ENCODE results near the gene HGD. TPM values are rescaled to one million over a fixed set of nuclear protein-coding genes. Genes with fewer than 3 reads are reported as not detected.
"Not testable (repeated sequence)": the region's sequence is repeated elsewhere in the genome, so short reads cannot be mapped to it uniquely, and the experiment has no call there.

The HGD gene
- total and polyA plus RNA-seq, 10 of the 15 experiments (the other 5 are each of a cell fraction or from before 2014, with no cell fraction given): 0.18 to 0.81 (median 0.40) TPM; not detected in 6

- TF ChIP-seq NRF1 (conservative IDR thresholded peaks at IDR 0.05; ENCODE audit: low read depth, low read length): no peak
- TF ChIP-seq GATAD2B (conservative IDR thresholded peaks at IDR 0.05; ENCODE audit: low read depth): no peak
- TF ChIP-seq MLLT1 (IDR thresholded peaks at IDR 0.05): no peak
- H3K27ac ChIP-seq (ENCODE audit: control insufficient read depth, insufficient read depth): no peak overlapping the region
- WGBS (ENCODE audit: insufficient coverage, insufficient replicate concordance, low lambda C conversion rate, missing lambda C conversion rate): 100% methylated on average over 1 of the region's 1 CpG
- H3K36me3 ChIP-seq (ENCODE audit: control insufficient read depth in 2 of 2, insufficient read depth in 2 of 2, low read length in 1 of 2): no peaks in the 10 kb centered on the region
- H3K9me3 ChIP-seq (replicated peaks; ENCODE audit: control insufficient read depth, insufficient read depth, low read length): no peaks in the 10 kb centered on the region
- ChIA-PET RAD21 (ENCODE audit: unreplicated experiment) (no interaction called here), SMC1A (ENCODE audit: uncharacterized antibody, unreplicated experiment) (interaction anchor here (1.3 to 1.4 kb wide), 2 partner anchors 9 to 11 kb away, joined by 3 read pairs; no protein-coding TSS in a partner anchor), CTCF (no interaction called here), POLR2A (no interaction called here)
- no peak overlapping the region for H2AFZ ChIP-seq (ENCODE audit: control insufficient read depth, low read depth, low read length)
- no peak overlapping the region for H3K9ac ChIP-seq (ENCODE audit: control insufficient read depth, insufficient read depth, low read length)
- ATAC-seq (no peak), DNase-seq (ENCODE audit: low read depth, low spot score) (no peak), FAIRE-seq (no peak)
- no TSS peak for BruUV-seq (replicated peaks)
- H3K4me1 ChIP-seq (ENCODE audit: control insufficient read depth, insufficient read depth, low read length): no peaks in the 10 kb centered on the region
- no peak overlapping the region for H3K4me2 ChIP-seq (ENCODE audit: control insufficient read depth, insufficient read depth)
- H3K4me3 ChIP-seq: no peak overlapping the region
- no peaks in the 10 kb centered on the region for H4K20me1 ChIP-seq (ENCODE audit: control insufficient read depth, insufficient read depth)
- H3K79me2 ChIP-seq (ENCODE audit: control insufficient read depth, insufficient read depth, low read length): no peaks in the 10 kb centered on the region
- in situ Hi-C loops (cut with MboI) (no loop called here), intact Hi-C loops (cut with micrococcal nuclease; ENCODE audit: unreplicated experiment) (no loop called here)
- no peaks in the 10 kb centered on the region for H3K27me3 ChIP-seq (replicated peaks in 1 of 2; ENCODE audit: control insufficient read depth in 2 of 2, insufficient read depth in 2 of 2, low read length in 1 of 2)
Observed at GRCh38 chr3:120640231-120640630, 41.8 kb downstream of the HGD start.

- DNase-seq (ENCODE audit: low read depth, low spot score); H3K9ac ChIP-seq (ENCODE audit: control insufficient read depth, insufficient read depth, low read length); H3K4me2 ChIP-seq (ENCODE audit: control insufficient read depth, insufficient read depth); H3K79me2 ChIP-seq (ENCODE audit: control insufficient read depth, insufficient read depth, low read length); BruUV-seq (replicated peaks); H3K27ac ChIP-seq (ENCODE audit: control insufficient read depth, insufficient read depth); H2AFZ ChIP-seq (ENCODE audit: control insufficient read depth, low read depth, low read length); H3K9me3 ChIP-seq (replicated peaks; ENCODE audit: control insufficient read depth, insufficient read depth, low read length); H4K20me1 ChIP-seq (ENCODE audit: control insufficient read depth, insufficient read depth); SMC1A ChIA-PET (ENCODE audit: uncharacterized antibody, unreplicated experiment); H3K4me1 ChIP-seq (ENCODE audit: control insufficient read depth, insufficient read depth, low read length); H3K36me3 ChIP-seq (ENCODE audit: control insufficient read depth in 2 of 2, insufficient read depth in 2 of 2, low read length in 1 of 2); CTCF ChIA-PET; H3K27me3 ChIP-seq (replicated peaks in 1 of 2; ENCODE audit: control insufficient read depth in 2 of 2, insufficient read depth in 2 of 2, low read length in 1 of 2); FAIRE-seq; ATAC-seq; RAD21 ChIA-PET (ENCODE audit: unreplicated experiment); POLR2A ChIA-PET; H3K4me3 ChIP-seq; in situ Hi-C loops (cut with MboI); intact Hi-C loops (cut with micrococcal nuclease; ENCODE audit: unreplicated experiment): not testable (repeated sequence)
- WGBS (ENCODE audit: insufficient coverage, insufficient replicate concordance, low lambda C conversion rate, missing lambda C conversion rate): 38% methylated on average over 4 of the region's 4 CpGs
Observed at GRCh38 chr3:120638820-120639219, 43.2 kb downstream of the HGD start.

Data from GM12878 (cell line).